Activated CD4-positive, alpha-beta T cell treated with anti-CD3 and anti-CD28 coated beads, Interleukin-2, amount 50 U/mL, for 16 hours (primary cell): ENCODE data around the gene SORCS2.

Experiments
- DNase-seq: peaks from one replicate; pipeline ENCODE4 v3.0.0-alpha.2; 2020

The SORCS2 gene

DNA sequence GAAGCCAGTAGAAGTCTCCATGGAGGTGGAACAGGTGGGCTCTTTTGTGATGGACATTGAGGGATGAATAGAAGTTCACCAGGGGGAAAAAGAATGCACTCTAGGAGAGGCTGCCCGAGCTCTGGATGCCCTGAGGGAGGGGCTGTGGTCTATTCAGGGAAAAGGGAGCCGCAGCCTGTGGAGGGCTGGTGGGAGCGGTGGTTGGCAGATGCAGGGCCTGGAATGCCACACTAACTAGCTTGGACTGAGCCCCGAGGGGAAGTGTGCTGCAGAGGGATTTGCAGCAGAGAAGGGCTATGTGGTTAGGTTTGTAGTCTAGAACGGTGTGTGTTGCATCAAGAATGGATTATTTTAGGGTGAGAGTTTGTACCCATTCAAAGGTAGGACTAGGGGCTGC lies 271.9 kb downstream of the SORCS2 start:
- no peak for DNase-seq

GRCh38 chr4:7465017-7465416 lies 272.7 kb downstream of the SORCS2 start:
- no peak for DNase-seq

DNA sequence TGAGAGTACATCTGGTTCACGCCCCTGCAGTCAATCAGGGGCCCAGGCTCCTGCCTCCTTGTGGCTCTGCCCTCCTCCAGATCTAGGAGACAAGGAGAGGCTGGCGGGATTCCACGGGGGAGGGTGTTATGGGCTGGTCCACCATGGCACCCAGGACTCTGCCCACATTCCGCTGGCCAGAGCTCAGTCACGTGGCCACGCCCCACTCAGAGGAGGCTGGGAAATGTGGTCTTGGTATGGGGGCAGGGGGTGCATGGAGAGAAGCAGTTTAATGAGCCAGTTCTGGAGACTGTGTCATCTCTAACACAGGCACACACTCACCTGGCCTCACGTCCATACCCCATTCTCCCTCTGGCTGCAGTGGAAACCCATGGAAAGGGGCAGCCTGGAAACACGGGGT lies 273.9 kb downstream of the SORCS2 start:
- no peak for DNase-seq

DNA sequence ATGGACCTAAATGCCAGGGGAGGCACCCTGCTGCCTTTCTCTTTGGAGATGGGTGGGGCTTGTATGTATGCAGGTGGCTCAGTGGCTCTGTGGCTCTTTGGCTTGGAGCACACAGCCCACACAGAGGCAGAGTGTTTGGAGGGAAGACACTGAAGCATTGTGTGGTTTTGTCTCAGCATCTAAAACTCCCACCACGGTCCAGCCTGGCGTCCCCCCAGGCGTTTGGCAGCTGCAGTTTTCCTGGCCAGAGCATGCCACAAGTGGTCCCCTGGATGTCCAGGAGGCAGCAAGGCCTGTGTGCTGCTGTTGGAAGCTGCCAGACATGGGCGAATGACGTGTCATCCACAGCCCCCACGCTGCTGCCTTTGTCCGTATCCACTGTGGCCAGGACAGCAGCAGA lies 274.6 kb downstream of the SORCS2 start:
- DNase-seq = no peak

- no peak for DNase-seq
Measured at GRCh38 chr4:7467471-7467870, 275.1 kb downstream of the SORCS2 start.

GRCh38 chr4:7469023-7469422 lies 276.7 kb downstream of the SORCS2 start:
- DNase-seq = no peak

DNA sequence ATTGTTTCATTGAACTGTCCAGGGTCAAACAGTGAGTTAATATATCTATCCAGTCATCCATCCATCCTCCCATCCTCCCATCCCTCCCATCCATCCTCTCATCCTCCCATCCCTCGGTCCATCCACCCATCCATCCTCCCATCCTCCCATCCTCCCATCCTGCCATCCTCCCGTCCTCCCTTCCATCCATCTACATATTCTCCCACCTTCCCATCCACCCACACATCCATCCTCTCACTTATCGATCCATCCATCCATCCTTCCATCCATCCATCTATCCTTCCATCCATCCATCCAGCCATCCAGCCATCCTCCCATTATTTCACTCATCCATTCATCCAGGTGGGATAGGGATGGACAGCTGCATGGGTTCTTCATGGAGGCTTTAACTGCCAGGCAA lies 277.8 kb downstream of the SORCS2 start:
- no peak for DNase-seq

GRCh38 chr4:7470522-7471128 lies 278.3 kb downstream of the SORCS2 start:
- no peak for DNase-seq

- DNase-seq = no peak
Measured at GRCh38 chr4:7472442-7473013, 280.2 kb downstream of the SORCS2 start.

DNA sequence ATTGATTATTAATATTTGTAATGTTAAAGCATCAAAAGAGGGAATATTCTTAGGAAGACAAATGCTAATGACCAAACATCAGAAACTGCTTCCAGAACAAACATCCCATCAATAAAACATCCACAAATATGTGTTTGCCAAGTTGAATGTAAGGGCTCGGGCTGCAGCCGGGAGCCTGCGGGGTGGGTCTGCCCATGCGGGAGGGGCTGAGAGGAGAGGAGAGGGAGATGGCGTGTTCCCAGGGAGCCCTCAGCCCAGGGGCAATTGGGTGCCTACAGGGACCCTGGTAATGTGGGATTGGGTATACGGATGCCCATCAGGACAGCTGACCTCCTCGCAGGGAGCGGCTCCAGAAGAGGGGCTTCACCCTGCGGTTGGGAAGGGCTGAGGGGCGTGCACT lies 280.7 kb downstream of the SORCS2 start:
- DNase-seq = no peak

GRCh38 chr4:7474320-7474719 lies 282.0 kb downstream of the SORCS2 start:
- no peak for DNase-seq

- no peak for DNase-seq
Measured at GRCh38 chr4:7475207-7475606, 282.9 kb downstream of the SORCS2 start.

- no peak for DNase-seq
Measured at GRCh38 chr4:7476820-7477219, 284.5 kb downstream of the SORCS2 start.

DNA sequence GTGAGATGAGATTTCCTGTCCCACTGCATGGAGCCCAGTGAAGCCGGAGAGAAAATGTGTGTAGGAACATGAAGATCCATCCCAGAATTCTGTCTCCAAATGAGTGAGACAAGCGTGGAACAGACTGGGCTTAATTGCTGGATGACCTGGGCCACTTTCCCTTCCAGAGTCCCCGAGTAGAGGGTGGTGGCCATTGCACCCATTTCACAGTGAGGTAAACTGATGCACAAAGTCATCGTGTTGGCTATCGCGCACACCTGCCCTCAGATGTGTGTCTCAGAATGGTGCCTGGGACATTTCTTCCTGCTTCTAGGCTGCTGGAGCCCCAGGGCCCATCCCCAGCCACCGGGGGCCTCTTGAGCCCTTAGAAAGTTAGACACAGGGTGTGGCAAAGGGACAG lies 285.4 kb downstream of the SORCS2 start:
- no peak for DNase-seq

DNA sequence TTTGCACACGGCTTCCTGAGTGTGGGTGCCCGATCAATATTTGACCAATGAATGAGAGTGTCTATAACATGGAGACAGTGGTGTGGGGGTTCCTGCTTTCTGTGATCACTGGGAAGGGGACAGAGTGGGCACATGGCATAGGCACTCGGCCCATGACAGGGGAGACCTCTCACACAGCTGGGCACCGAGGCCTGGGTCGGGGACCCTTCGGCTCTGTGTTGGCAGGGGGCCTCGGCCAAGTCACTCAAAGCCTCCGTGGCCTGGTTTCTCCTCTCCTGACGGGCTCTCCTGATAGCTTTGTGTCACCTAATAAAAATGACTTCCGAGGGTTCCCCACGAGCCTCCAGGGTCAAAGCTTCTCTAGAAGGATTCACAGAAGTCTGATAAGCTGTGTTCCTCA lies 286.3 kb downstream of the SORCS2 start:
- DNase-seq = no peak

GRCh38 chr4:7480423-7480822 lies 288.1 kb downstream of the SORCS2 start:
- no peak for DNase-seq

DNA sequence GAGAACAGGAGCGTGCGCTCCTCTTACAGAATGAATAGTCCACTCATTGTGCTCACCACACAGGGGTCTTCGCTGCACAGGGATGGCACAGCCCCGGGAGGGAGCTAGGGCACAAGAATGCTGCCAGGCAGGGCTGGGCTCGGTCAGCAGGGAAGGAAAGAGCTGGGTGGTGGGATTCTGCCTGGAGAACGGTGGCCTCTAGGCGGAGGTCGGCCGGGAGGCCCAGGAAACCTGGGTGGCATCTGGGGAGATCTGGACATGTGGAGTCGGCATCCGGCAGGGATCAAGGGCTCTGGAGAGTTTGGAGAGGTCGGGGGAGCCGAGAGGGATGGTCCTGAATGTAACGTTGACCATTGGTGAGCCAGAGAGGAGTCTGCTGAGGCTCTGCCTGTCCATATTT lies 288.9 kb downstream of the SORCS2 start:
- no peak for DNase-seq

DNA sequence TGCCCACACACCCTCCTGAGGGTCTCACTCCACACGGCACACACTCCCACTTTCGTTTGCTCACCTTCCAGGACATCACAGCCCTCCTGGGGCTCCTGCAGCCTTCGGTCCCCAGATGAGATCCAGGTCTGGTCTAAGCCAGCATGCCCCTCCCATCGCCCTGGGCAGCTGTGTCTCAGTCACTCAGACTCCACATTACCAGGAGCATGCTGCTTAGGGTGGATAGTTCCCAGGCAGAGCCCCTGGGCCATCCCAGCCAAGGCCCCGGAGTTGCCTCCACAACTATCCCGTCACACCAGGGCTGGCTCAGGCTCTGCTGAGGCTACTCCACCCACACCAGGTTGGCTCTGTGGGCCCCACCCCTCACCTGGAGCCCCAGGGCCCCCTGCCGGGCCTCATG lies 292.8 kb downstream of the SORCS2 start:
- no peak for DNase-seq

GRCh38 chr4:7486101-7486500 lies 293.8 kb downstream of the SORCS2 start:
- DNase-seq = no peak

GRCh38 chr4:7487502-7487901 lies 295.2 kb downstream of the SORCS2 start:
- no peak for DNase-seq

GRCh38 chr4:7487998-7488671 lies 295.8 kb downstream of the SORCS2 start:
- DNase-seq = no peak

DNA sequence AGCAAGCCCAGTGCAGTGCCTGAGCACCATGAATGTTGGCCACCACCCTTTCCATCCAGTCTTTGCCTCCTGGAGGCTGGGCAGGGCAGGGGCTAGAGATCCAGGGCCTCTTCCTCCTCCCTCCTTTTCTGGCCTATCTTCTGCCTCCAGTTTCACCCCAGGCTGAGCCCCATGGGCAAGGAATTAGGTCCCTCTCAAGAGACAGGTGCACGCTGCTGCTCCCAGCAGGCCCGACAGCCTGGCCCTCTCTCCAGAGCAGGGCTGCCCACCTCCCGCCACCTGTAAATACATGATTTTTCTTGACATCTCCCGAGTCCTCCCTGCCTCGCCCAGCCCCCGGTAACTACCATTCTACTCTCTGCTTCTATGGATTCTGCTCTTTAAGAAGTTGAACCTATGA lies 299.6 kb downstream of the SORCS2 start:
- DNase-seq = no peak

DNA sequence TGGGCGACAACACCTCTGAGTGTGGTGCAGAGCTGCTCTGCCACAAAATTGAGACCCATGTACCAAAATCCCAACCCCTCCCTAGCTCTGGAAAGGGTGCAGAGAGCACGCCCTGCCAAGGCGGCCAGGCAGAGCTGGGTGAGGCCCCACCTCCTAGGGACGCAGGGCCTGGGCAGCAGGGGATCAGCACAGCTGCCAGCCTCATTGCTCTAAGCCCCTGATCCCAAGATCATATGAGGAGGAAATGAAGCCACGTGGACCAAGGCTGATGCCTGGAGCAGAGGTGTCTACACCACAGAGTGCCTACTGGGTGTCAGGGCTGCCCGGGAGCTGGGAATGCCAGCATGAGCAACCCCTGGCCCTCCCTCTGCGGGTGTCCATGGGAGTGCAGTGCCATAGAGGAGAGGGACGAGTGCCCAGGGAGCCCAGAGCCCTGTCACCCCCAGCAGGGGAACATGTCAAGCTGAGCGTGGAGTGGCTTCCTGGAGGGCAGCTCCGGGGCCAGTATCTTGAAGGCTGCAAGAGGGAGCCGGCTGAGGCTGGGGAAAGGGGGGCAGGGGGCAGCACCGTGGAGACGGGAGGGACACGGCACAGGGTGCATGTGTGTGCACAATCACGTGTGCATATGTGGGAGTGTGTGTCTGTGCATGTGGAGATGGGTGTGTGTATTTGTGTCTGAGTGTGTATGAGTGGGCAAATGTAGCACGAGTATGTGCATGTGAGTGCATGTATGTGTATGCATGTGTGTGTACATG lies 306.3 kb downstream of the SORCS2 start:
- DNase-seq = no peak

GRCh38 chr4:7499661-7500060 lies 307.3 kb downstream of the SORCS2 start:
- DNase-seq = no peak
